SK-N-MC (cell line): ENCODE data around the gene GRB7.

Experiments
- EZH2 ChIP-seq: fragments of 200-600 bp; sonication (generic); IDR thresholded peaks from one replicate; pipeline ENCODE4 v1.6.1; 2017; ENCODE audit warnings: antibody characterized with exemption
- FOXP2 ChIP-seq: optimal IDR thresholded peaks from 2 replicates; pipeline ENCODE3; 2011; ENCODE audit warnings: mild to moderate bottlenecking, moderate library complexity; ENCODE audit not compliant: insufficient read depth; ENCODE audit errors: extremely low read length, control extremely low read depth
- POLR2AphosphoS5 ChIP-seq: IDR thresholded peaks from 2 replicates; pipeline ENCODE4 v1.6.1; 2012; ENCODE audit warnings: mild to moderate bottlenecking, low read depth, low read length, borderline replicate concordance

GRCh38 chr17:39695089-39695474 lies 42.7 kb upstream of the GRB7 start:
- TF ChIP-seq POLR2AphosphoS5, result no peak
- TF ChIP-seq FOXP2, result no peak
- TF ChIP-seq EZH2, result no peak
